HepG2 (cell line): ENCODE results near the gene CRADD. TPM values are rescaled to one million over a fixed set of nuclear protein-coding genes. Genes with fewer than 3 reads are reported as not detected.

Source experiments
- CBX5 ChIP-seq: sonication (generic); formaldehyde crosslinking; IDR thresholded peaks from 2 replicates; pipeline ENCODE4 v1.4.0; 2020; ENCODE audit warnings: missing genetic modification reagents, borderline replicate concordance
- NCOA5 ChIP-seq: sonication (generic); formaldehyde crosslinking; IDR thresholded peaks from 2 replicates; pipeline ENCODE4 v1.4.0; 2020; ENCODE audit warnings: missing genetic modification reagents
- PAWR ChIP-seq: sonication (generic); formaldehyde crosslinking; IDR thresholded peaks from 2 replicates; pipeline ENCODE4 v1.4.0; 2020; ENCODE audit warnings: missing genetic modification reagents, mild to moderate bottlenecking, borderline replicate concordance
- RBFOX2 ChIP-seq: fragments of 200-400 bp; formaldehyde crosslinking; IDR thresholded peaks from 2 replicates; pipeline ENCODE4 v1.6.1; 2017; ENCODE audit warnings: low read depth, mild to moderate bottlenecking, low read length
- RBM22 ChIP-seq: fragments of 200-400 bp; formaldehyde crosslinking; optimal IDR thresholded peaks from 2 replicates; pipeline ENCODE3; 2017; ENCODE audit warnings: mild to moderate bottlenecking, low read length, moderate library complexity
- ZNF230 ChIP-seq: sonication (generic); formaldehyde crosslinking; IDR thresholded peaks from 2 replicates; pipeline ENCODE4 v1.4.0; 2020; ENCODE audit warnings: mild to moderate bottlenecking, missing genetic modification reagents
- ZNF737 ChIP-seq: sonication (generic); formaldehyde crosslinking; IDR thresholded peaks from 2 replicates; pipeline ENCODE4 v1.5.0; 2020; ENCODE audit warnings: missing genetic modification reagents, mild to moderate bottlenecking, borderline replicate concordance
- polyA plus RNA-seq, 8 experiments: library from polyadenylated mRNA; depleted of rRNA in 3 of 8; stranded (reverse) in 7 of 8; unstranded in 1 of 8; fragments of >200 nt; fragmentation: Illumina TruSeq in 4 of 8; extraction: Trizol in 4 of 8; gene quantifications; 2 replicates each; pipeline versions ENCODE4 v1.2.1 to v1.2.3, GENCODE V29; 2011 to 2016; ENCODE audit warnings: low read depth in 4 of 8, missing spikeins in 1 of 8, mixed read lengths in 1 of 8; ENCODE audit not compliant: insufficient read depth in 1 of 8
- total RNA-seq, 5 experiments: library from RNA; depleted of rRNA; stranded (reverse); fragments of >200 nt; fragmentation: Illumina TruSeq; extraction: Trizol; gene quantifications; 2 replicates each; pipeline ENCODE4 v1.2.3, GENCODE V29; 2016; ENCODE audit warnings: low read depth in 1 of 5
- TF ChIP-seq, protein P1 (sequence below): sonication (generic); formaldehyde crosslinking; IDR thresholded peaks from 2 replicates; pipeline ENCODE4 v1.5.0; 2020; ENCODE audit warnings: missing genetic modification reagents
- TF ChIP-seq, protein P2 (sequence below): IDR thresholded peaks from 2 replicates; pipeline ENCODE4 v1.4.0; 2020; ENCODE audit warnings: mild to moderate bottlenecking, missing genetic modification reagents

The CRADD gene
- total and polyA plus RNA-seq, 2 of the 13 experiments (the other 11 are each of a cell fraction or from before 2014, with no cell fraction given), result 12.4 to 18.8 TPM

DNA sequence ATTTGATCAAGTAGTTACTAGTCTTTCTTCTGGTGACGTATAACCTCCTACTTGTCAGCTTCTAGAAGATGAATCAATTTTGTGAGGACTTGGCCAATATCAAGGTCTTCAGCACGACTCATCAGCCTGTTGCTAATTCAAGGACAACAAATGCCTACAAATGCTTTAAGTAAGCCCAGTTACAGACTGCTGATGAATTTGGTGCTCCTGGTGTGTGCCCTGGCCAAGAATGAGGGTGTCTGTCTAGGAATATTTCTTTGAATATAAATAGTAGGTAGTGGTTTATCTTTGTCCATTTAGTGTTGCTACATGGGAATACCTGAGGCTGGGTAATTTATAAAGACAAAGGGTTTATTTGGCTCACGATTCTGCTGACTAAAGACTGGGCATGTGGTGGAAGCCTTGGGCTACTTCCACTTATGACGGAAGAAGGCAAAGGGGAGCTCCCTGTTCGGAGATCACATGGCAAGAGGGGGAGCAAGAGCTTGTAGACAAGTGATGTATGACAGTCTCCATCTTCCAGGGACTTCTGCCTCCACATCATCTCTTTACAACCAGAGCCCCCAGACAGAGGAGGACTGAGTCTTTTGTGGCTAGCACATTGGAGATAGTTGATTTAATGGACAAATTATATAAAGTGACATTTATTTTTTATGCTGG, 180.2 kb downstream of the CRADD start (continued):
- no peak for TF ChIP-seq RBM22
- TF ChIP-seq NCOA5 (CRISPR knock-in tag), result no peak
- no peak for TF ChIP-seq ZNF230 (CRISPR knock-in tag)
- no peak for TF ChIP-seq CBX5 (CRISPR knock-in tag)
- no peak for TF ChIP-seq PAWR (CRISPR knock-in tag)
- TF ChIP-seq ZNF737 (CRISPR knock-in tag), result no peak
- TF ChIP-seq RBFOX2, result no peak
- TF ChIP-seq, protein P1, sequence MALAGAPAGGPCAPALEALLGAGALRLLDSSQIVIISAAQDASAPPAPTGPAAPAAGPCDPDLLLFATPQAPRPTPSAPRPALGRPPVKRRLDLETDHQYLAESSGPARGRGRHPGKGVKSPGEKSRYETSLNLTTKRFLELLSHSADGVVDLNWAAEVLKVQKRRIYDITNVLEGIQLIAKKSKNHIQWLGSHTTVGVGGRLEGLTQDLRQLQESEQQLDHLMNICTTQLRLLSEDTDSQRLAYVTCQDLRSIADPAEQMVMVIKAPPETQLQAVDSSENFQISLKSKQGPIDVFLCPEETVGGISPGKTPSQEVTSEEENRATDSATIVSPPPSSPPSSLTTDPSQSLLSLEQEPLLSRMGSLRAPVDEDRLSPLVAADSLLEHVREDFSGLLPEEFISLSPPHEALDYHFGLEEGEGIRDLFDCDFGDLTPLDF (CRISPR knock-in tag), result no peak
- TF ChIP-seq, protein P2, sequence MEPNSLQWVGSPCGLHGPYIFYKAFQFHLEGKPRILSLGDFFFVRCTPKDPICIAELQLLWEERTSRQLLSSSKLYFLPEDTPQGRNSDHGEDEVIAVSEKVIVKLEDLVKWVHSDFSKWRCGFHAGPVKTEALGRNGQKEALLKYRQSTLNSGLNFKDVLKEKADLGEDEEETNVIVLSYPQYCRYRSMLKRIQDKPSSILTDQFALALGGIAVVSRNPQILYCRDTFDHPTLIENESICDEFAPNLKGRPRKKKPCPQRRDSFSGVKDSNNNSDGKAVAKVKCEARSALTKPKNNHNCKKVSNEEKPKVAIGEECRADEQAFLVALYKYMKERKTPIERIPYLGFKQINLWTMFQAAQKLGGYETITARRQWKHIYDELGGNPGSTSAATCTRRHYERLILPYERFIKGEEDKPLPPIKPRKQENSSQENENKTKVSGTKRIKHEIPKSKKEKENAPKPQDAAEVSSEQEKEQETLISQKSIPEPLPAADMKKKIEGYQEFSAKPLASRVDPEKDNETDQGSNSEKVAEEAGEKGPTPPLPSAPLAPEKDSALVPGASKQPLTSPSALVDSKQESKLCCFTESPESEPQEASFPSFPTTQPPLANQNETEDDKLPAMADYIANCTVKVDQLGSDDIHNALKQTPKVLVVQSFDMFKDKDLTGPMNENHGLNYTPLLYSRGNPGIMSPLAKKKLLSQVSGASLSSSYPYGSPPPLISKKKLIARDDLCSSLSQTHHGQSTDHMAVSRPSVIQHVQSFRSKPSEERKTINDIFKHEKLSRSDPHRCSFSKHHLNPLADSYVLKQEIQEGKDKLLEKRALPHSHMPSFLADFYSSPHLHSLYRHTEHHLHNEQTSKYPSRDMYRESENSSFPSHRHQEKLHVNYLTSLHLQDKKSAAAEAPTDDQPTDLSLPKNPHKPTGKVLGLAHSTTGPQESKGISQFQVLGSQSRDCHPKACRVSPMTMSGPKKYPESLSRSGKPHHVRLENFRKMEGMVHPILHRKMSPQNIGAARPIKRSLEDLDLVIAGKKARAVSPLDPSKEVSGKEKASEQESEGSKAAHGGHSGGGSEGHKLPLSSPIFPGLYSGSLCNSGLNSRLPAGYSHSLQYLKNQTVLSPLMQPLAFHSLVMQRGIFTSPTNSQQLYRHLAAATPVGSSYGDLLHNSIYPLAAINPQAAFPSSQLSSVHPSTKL (CRISPR knock-in tag), result no peak
